Raji (cell line): ENCODE data around the gene TRAM1L1.

Experiments
- POLR2A ChIP-seq: IDR thresholded peaks from 2 replicates; pipeline ENCODE4 v1.6.1; 2011; ENCODE audit warnings: low read depth, low read length, control low read depth; ENCODE audit not compliant: insufficient read depth

The TRAM1L1 gene

GRCh38 chr4:117084866-117085701, at the start of gene TRAM1L1:
TSS of gene TRAM1L1 (minus strand) at chr4:117085576. CDS start at chr4:117085393, 183 bp downstream.
- TF ChIP-seq POLR2A = no peak

GRCh38 chr4:117134386-117134785, 49.0 kb upstream of the TRAM1L1 start:
- no peak for TF ChIP-seq POLR2A

GRCh38 chr4:117096886-117097285, 11.5 kb upstream of the TRAM1L1 start:
- no peak for TF ChIP-seq POLR2A

- TF ChIP-seq POLR2A = no peak
These were observed 11.1 kb upstream of the TRAM1L1 start for GRCh38 chr4:117096462-117096861.

GRCh38 chr4:117093571-117093970, 8.2 kb upstream of the TRAM1L1 start:
- no peak for TF ChIP-seq POLR2A

- no peak for TF ChIP-seq POLR2A
These were observed 7.6 kb downstream of the TRAM1L1 start for GRCh38 chr4:117077760-117078159.

- no peak for TF ChIP-seq POLR2A
These were observed 17.3 kb downstream of the TRAM1L1 start for GRCh38 chr4:117068120-117068519.

- no peak for TF ChIP-seq POLR2A
These were observed 21.2 kb downstream of the TRAM1L1 start for GRCh38 chr4:117063961-117064696.

- TF ChIP-seq POLR2A = no peak
These were observed 42.4 kb downstream of the TRAM1L1 start for GRCh38 chr4:117042962-117043361.
